ENCODE measurements around the gene ACVR1B. TPM values are rescaled to one million over a fixed set of nuclear protein-coding genes. Genes with fewer than 3 reads are reported as not detected.

Gene ACVR1B
- total and polyA plus RNA-seq, 2 experiments from 2014 or later = 2.4 to 7.5 TPM

- Mint-ChIP-seq H3K27ac (no peak overlapping the region), H3K4me3 (no peak overlapping the region), H3K27me3 (ENCODE audit: insufficient read depth, low read depth, poor library complexity) (no peaks in the 10 kb centered on the region), H3K4me1 (peaks cover 8% of the 10 kb centered on the region), H3K9me3 (no peaks in the 10 kb centered on the region), H3K36me3 (ENCODE audit: low read depth) (peaks cover 17% of the 10 kb centered on the region)
- H3K27me3 ChIP-seq (ENCODE audit: insufficient read depth) = no peaks in the 10 kb centered on the region
- DNase-seq (ENCODE audit: low spot score) (no peak), ATAC-seq (no peak)
- H3K79me2 ChIP-seq (replicated peaks; ENCODE audit: insufficient read depth) = peaks cover 25% of the 10 kb centered on the region
- H3K36me3 ChIP-seq (ENCODE audit: insufficient read depth) = no peaks in the 10 kb centered on the region
- H3K4me2 ChIP-seq = no peak overlapping the region
- peaks cover 10% of the 10 kb centered on the region; the same call in 1 of the 2 replicates for H4K20me1 ChIP-seq (replicated peaks; ENCODE audit: insufficient read depth)
- H3K4me1 ChIP-seq (ENCODE audit: insufficient read depth) = no peaks in the 10 kb centered on the region; the same call in 1 of the 2 replicates
- no peak overlapping the region for H3K27ac ChIP-seq (ENCODE audit: low read depth)
- no peak overlapping the region for H3K4me3 ChIP-seq
- no peak overlapping the region for H2AFZ ChIP-seq
- H3K9me2 ChIP-seq (ENCODE audit: insufficient read depth) = no peaks in the 10 kb centered on the region
- TF ChIP-seq ZNF114 (CRISPR knock-in tag; IDR thresholded peaks at IDR 0.05) = no peak
- TF ChIP-seq, protein P1, sequence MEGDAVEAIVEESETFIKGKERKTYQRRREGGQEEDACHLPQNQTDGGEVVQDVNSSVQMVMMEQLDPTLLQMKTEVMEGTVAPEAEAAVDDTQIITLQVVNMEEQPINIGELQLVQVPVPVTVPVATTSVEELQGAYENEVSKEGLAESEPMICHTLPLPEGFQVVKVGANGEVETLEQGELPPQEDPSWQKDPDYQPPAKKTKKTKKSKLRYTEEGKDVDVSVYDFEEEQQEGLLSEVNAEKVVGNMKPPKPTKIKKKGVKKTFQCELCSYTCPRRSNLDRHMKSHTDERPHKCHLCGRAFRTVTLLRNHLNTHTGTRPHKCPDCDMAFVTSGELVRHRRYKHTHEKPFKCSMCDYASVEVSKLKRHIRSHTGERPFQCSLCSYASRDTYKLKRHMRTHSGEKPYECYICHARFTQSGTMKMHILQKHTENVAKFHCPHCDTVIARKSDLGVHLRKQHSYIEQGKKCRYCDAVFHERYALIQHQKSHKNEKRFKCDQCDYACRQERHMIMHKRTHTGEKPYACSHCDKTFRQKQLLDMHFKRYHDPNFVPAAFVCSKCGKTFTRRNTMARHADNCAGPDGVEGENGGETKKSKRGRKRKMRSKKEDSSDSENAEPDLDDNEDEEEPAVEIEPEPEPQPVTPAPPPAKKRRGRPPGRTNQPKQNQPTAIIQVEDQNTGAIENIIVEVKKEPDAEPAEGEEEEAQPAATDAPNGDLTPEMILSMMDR (conservative IDR thresholded peaks at IDR 0.05; ENCODE audit: low read depth in 2 of 2) = no peak
- no peak for TF ChIP-seq ZNF331 (CRISPR knock-in tag; IDR thresholded peaks at IDR 0.05; ENCODE audit: low read depth)
- TF ChIP-seq STAT1 (IDR thresholded peaks at IDR 0.05; ENCODE audit: unreplicated experiment) = no peak
- no peak for TF ChIP-seq POLR2AphosphoS5 (IDR thresholded peaks at IDR 0.05; ENCODE audit: low read depth)
- no peak for TF ChIP-seq REST (IDR thresholded peaks at IDR 0.05; ENCODE audit: unreplicated experiment)
- TF ChIP-seq EZH2 (IDR thresholded peaks at IDR 0.05; ENCODE audit: low read depth, unreplicated experiment) = no peak
- H3F3A ChIP-seq (replicated peaks; ENCODE audit: low read depth) = no peaks in the 10 kb centered on the region
These were observed 10.3 kb downstream of the ACVR1B start for GRCh38 chr12:51961834-51962233.

DNA sequence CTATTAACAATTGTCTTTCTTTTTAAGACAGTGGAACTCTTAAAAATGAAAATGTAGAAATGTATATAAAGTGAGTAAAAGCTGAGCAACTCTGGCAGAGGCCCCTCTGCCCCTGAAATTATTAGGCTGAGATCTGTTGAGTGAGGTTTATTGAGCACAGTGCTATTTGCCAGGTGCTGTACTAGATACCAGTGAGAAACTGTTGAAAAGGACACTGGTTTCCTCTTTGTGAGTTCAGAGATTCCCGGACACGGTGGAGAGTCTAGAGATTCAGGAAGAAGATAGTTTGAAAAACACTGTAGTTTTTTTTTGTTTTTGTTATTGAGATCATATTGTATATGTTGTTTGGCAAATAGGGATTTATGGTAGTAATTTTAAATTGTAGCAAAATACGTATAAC lies 11.2 kb downstream of the ACVR1B start:
- Histone ChIP-seq H3K79me2 (replicated peaks; ENCODE audit: insufficient read depth) (peaks cover 22% of the 10 kb centered on the region), H3K4me1 (ENCODE audit: insufficient read depth) (no peaks in the 10 kb centered on the region; the same call in 1 of the 2 replicates), H3K4me3 (no peak overlapping the region), H3F3A (replicated peaks; ENCODE audit: low read depth) (no peaks in the 10 kb centered on the region), H4K20me1 (replicated peaks; ENCODE audit: insufficient read depth) (peaks cover 10% of the 10 kb centered on the region; the same call in 1 of the 2 replicates), H3K27me3 (ENCODE audit: insufficient read depth) (no peaks in the 10 kb centered on the region), H3K4me2 (no peak overlapping the region), H3K9me2 (ENCODE audit: insufficient read depth) (no peaks in the 10 kb centered on the region), H2AFZ (no peak overlapping the region), H3K36me3 (ENCODE audit: insufficient read depth) (no peaks in the 10 kb centered on the region), H3K27ac (ENCODE audit: low read depth) (no peak overlapping the region)
- no peak overlapping the region for H3K27ac Mint-ChIP-seq
- DNase-seq (ENCODE audit: low spot score) = no peak
- H3K9me3 Mint-ChIP-seq = no peaks in the 10 kb centered on the region
- ATAC-seq = no peak
- H3K36me3 Mint-ChIP-seq (ENCODE audit: low read depth) = peaks cover 17% of the 10 kb centered on the region
- H3K4me3 Mint-ChIP-seq = no peak overlapping the region
- peaks cover 8% of the 10 kb centered on the region for H3K4me1 Mint-ChIP-seq
- no peaks in the 10 kb centered on the region for H3K27me3 Mint-ChIP-seq (ENCODE audit: insufficient read depth, low read depth, poor library complexity)
- TF ChIP-seq ZNF462 (CRISPR knock-in tag; IDR thresholded peaks at IDR 0.05) = no peak
- TF ChIP-seq ZNF331 (CRISPR knock-in tag; IDR thresholded peaks at IDR 0.05; ENCODE audit: low read depth) = no peak
- TF ChIP-seq EZH2 (IDR thresholded peaks at IDR 0.05; ENCODE audit: low read depth, unreplicated experiment) = no peak
- TF ChIP-seq POLR2AphosphoS5 (IDR thresholded peaks at IDR 0.05; ENCODE audit: low read depth) = no peak
- TF ChIP-seq ETS1 (IDR thresholded peaks at IDR 0.05) = no peak
- no peak for TF ChIP-seq STAT1 (IDR thresholded peaks at IDR 0.05; ENCODE audit: unreplicated experiment)

Data from GM23338 (cell line).